Measurements from ENCODE around the gene CYP2D6.

CYP2D6 gene

GRCh38 chr22:42160830-42161696 lies 30.5 kb upstream of the CYP2D6 start:
- no peak for TF ChIP-seq CTCF (IDR thresholded peaks at IDR 0.05; ENCODE audit: unreplicated experiment in 3 of 3)
- Mint-ChIP-seq H3K4me3 (no peak overlapping the region), H3K27me3 (ENCODE audit: low read depth) (no peaks in the 10 kb centered on the region), H3K4me1 (no peaks in the 10 kb centered on the region), H3K36me3 (ENCODE audit: low read depth) (peaks cover 22% of the 10 kb centered on the region), H3K27ac (no peak overlapping the region), H3K9me3 (no peaks in the 10 kb centered on the region)

- H3K4me1 Mint-ChIP-seq: no peaks in the 10 kb centered on the region
Measured at GRCh38 chr22:42160251-42160650, 29.6 kb upstream of the CYP2D6 start.

GRCh38 chr22:42158456-42159132 lies 28.0 kb upstream of the CYP2D6 start:
- H3K36me3 Mint-ChIP-seq (ENCODE audit: low read depth): peaks cover 29% of the 10 kb centered on the region
- TF ChIP-seq CTCF (IDR thresholded peaks at IDR 0.05; ENCODE audit: unreplicated experiment in 3 of 3): no peak
- no peaks in the 10 kb centered on the region for H3K27me3 Mint-ChIP-seq (ENCODE audit: low read depth)
- no peaks in the 10 kb centered on the region for H3K4me1 Mint-ChIP-seq
- H3K9me3 Mint-ChIP-seq: no peaks in the 10 kb centered on the region
- H3K4me3 Mint-ChIP-seq: no peak overlapping the region
- H3K27ac Mint-ChIP-seq: no peak overlapping the region

More at GRCh38 chr22:42160251-42160650, 29.6 kb upstream of the CYP2D6 start:
- Mint-ChIP-seq H3K36me3 (ENCODE audit: low read depth) (peaks cover 23% of the 10 kb centered on the region), H3K27me3 (ENCODE audit: low read depth) (no peaks in the 10 kb centered on the region), H3K27ac (no peak overlapping the region), H3K4me3 (no peak overlapping the region), H3K9me3 (no peaks in the 10 kb centered on the region)
- no peak for TF ChIP-seq CTCF (IDR thresholded peaks at IDR 0.05; ENCODE audit: unreplicated experiment in 3 of 3)

- Mint-ChIP-seq H3K4me3 (no peak overlapping the region), H3K27ac (no peak overlapping the region), H3K27me3 (ENCODE audit: low read depth) (no peaks in the 10 kb centered on the region), H3K9me3 (no peaks in the 10 kb centered on the region), H3K4me1 (no peaks in the 10 kb centered on the region), H3K36me3 (ENCODE audit: low read depth) (peaks cover 29% of the 10 kb centered on the region)
- TF ChIP-seq CTCF (IDR thresholded peaks at IDR 0.05; ENCODE audit: unreplicated experiment in 3 of 3): no peak
Measured at GRCh38 chr22:42156598-42156997, 26.0 kb upstream of the CYP2D6 start.

GRCh38 chr22:42156121-42156520 lies 25.5 kb upstream of the CYP2D6 start:
- H3K27ac Mint-ChIP-seq: no peak overlapping the region
- no peaks in the 10 kb centered on the region for H3K4me1 Mint-ChIP-seq
- H3K27me3 Mint-ChIP-seq (ENCODE audit: low read depth): no peaks in the 10 kb centered on the region
- peaks cover 29% of the 10 kb centered on the region for H3K36me3 Mint-ChIP-seq (ENCODE audit: low read depth)
- no peak for TF ChIP-seq CTCF (IDR thresholded peaks at IDR 0.05; ENCODE audit: unreplicated experiment in 3 of 3)
- H3K9me3 Mint-ChIP-seq: no peaks in the 10 kb centered on the region
- no peak overlapping the region for H3K4me3 Mint-ChIP-seq
